SH-SY5Y (cell line): ENCODE data around the gene LMAN2.

ENCODE experiments used
- GATA2 ChIP-seq: IDR thresholded peaks from 2 replicates; pipeline ENCODE4 v1.6.1; 2011; ENCODE audit warnings: mild to moderate bottlenecking, low read depth, low read length
- GATA3 ChIP-seq: IDR thresholded peaks from 2 replicates; pipeline ENCODE4 v1.6.1; 2011; ENCODE audit warnings: low read depth, mild to moderate bottlenecking, low read length, moderate library complexity

- TF ChIP-seq GATA2 (no peak), GATA3 (no peak)
Measured at GRCh38 chr5:177364159-177364962, 12.9 kb upstream of the LMAN2 start.
